ENCODE measurements around the gene ZNF678.

DNA sequence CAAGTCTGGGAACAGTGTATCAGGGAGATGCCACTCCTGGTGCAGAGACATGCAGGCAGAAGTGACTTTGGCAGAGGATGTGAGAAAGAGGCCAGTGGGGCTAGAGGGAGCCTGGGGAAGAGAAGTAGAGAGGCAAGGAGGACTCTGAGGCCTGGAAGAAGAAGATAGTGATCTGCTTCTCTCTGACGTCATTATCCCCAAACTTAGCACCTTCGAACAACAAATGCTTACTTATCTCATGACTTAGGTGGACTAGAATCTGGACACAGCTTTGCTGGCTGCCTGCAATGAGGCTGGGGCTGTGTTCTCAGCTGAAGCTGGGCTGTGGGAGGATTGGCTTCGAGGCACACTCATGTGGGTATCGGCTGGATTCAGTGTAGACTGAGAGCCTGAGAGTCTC lies 44.5 kb upstream of the ZNF678 start:
- TF ChIP-seq, protein P1, sequence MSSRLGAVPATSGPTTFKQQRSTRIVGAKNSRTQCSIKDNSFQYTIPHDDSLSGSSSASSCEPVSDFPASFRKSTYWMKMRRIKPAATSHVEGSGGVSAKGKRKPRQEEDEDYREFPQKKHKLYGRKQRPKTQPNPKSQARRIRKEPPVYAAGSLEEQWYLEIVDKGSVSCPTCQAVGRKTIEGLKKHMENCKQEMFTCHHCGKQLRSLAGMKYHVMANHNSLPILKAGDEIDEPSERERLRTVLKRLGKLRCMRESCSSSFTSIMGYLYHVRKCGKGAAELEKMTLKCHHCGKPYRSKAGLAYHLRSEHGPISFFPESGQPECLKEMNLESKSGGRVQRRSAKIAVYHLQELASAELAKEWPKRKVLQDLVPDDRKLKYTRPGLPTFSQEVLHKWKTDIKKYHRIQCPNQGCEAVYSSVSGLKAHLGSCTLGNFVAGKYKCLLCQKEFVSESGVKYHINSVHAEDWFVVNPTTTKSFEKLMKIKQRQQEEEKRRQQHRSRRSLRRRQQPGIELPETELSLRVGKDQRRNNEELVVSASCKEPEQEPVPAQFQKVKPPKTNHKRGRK (tag; IDR thresholded peaks at IDR 0.05), result no peak
- TF ChIP-seq FOXK2 (conservative IDR thresholded peaks at IDR 0.05 in 1 of 2, IDR thresholded peaks at IDR 0.05 in 1 of 2; ENCODE audit: low read depth in 2 of 2) (no peak), SP1 (CRISPR knock-in tag; IDR thresholded peaks at IDR 0.05) (no peak), MAFG (tag; conservative IDR thresholded peaks at IDR 0.05) (no peak), NFE2L1 (tag; IDR thresholded peaks at IDR 0.05; ENCODE audit: borderline replicate concordance, low read depth) (no peak)

Measured in K562 (cell line).